Measurements from ENCODE around the gene CDKN2A. TPM values are rescaled to one million over a fixed set of nuclear protein-coding genes. Genes with fewer than 3 reads are reported as not detected.

The CDKN2A gene
- total RNA-seq, 1 donor: 20.7 TPM

DNA sequence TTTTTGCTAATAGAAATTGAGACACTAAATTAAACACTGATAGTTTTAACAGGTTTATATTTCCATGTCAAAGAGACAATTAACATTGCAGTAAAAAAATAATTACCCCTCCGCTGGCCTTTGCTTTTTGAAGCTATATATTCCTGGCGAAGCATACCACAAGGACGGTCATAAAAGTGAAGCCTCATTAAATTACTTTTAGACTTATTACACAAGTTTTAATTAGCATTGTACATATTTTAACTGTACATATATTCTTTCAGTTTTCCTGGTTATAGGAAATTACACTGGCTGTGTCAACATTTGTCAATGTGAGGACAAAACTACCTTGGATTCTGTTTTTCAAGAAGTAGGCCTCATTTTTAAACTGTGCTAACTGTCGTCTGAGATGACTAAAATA is 1.2 kb downstream of the CDKN2A start:
- TF ChIP-seq, protein P1, sequence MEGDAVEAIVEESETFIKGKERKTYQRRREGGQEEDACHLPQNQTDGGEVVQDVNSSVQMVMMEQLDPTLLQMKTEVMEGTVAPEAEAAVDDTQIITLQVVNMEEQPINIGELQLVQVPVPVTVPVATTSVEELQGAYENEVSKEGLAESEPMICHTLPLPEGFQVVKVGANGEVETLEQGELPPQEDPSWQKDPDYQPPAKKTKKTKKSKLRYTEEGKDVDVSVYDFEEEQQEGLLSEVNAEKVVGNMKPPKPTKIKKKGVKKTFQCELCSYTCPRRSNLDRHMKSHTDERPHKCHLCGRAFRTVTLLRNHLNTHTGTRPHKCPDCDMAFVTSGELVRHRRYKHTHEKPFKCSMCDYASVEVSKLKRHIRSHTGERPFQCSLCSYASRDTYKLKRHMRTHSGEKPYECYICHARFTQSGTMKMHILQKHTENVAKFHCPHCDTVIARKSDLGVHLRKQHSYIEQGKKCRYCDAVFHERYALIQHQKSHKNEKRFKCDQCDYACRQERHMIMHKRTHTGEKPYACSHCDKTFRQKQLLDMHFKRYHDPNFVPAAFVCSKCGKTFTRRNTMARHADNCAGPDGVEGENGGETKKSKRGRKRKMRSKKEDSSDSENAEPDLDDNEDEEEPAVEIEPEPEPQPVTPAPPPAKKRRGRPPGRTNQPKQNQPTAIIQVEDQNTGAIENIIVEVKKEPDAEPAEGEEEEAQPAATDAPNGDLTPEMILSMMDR (IDR thresholded peaks at IDR 0.05; ENCODE audit: insufficient read depth, low read depth, low read length): no peak
- no peak for DNase-seq (ENCODE audit: low read depth)
- H3K4me3 ChIP-seq (ENCODE audit: low read depth, low read length): peak overlapping the region; percentile 92

DNA sequence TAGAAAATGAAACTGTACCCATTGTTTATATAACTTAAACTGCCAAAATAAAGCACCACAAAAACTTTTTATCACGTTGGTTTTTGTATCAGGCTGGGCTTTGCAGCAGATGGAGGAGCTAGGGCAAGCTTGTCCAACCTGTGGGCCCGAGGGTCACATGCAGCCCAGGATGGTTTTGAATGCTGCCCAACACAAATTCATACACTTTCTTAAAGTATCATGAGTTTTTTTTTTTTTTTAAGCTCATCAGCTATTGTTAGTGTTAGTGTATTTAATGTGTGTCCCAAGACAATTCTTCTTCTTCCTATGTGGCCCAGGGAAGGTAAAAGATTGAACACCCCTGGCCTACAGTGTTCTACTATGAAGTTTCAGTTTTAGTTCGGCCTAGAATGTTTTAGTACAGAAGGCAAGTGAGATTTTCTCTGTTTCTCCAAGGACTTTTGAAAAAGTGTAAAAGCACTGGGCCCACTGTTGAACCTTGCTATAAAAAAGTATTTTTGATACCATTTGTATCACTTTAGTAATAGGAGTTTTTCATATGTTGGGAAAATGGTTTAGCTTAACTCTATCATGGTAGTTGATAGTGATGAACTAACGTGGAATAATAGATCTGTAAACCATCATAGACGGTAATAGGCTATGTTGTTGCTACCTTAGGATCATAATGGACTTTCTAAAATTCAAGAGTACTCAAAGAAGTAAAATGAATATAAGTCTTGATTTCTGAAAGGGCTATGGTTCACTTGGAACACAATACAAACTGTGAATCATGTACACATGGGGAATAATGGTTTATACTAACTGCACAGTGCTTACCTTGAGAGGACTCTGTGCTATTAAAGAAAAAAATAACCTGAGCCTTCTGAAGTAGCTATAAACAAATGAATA is 2.9 kb downstream of the CDKN2A start:
- no peak for DNase-seq (ENCODE audit: low read depth)
- H3K4me3 ChIP-seq (ENCODE audit: low read depth, low read length): no peak overlapping the region
- TF ChIP-seq, protein P1 (IDR thresholded peaks at IDR 0.05; ENCODE audit: insufficient read depth, low read depth, low read length): no peak

DNA sequence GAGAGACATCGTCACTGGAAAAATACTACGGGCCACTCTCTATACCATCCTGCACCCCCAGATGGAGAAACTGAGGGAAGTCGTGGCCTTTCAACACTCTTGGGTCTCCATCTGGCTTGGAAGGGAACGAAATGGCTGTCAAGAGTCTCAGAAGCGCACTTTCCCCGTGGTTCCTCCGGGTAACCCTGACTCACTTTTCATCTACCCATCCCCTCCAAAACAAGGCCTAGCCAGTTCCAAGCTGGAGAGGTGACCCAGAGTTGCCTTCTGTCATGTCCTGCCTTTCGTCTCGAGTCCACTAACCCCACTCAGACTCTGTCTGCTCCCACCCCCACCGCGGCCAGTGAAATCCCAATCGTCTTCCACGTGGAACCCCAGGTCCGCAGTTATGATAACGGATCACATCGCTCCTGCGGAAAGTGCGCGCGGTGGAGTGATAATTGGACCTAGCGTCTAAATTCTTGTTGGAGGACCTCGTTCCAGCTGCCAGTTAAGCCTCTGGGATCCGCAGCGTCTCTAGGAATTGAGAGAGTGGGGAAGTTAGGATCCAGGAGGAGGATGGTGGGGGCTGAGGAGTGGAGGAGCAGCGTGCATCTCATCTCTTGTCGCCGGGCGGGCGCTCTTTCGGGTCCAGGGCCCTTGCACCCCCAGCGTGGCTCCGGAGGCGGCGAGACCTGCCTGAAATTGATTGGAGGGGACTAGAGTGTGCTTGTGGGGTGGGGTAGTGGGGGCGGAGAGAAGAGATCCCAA is 4.6 kb downstream of the CDKN2A start:
- DNase-seq (ENCODE audit: low read depth): no peak
- TF ChIP-seq, protein P1 (IDR thresholded peaks at IDR 0.05; ENCODE audit: insufficient read depth, low read depth, low read length): no peak
- H3K4me3 ChIP-seq (ENCODE audit: low read depth, low read length): peak overlapping the region; percentile 5

DNA sequence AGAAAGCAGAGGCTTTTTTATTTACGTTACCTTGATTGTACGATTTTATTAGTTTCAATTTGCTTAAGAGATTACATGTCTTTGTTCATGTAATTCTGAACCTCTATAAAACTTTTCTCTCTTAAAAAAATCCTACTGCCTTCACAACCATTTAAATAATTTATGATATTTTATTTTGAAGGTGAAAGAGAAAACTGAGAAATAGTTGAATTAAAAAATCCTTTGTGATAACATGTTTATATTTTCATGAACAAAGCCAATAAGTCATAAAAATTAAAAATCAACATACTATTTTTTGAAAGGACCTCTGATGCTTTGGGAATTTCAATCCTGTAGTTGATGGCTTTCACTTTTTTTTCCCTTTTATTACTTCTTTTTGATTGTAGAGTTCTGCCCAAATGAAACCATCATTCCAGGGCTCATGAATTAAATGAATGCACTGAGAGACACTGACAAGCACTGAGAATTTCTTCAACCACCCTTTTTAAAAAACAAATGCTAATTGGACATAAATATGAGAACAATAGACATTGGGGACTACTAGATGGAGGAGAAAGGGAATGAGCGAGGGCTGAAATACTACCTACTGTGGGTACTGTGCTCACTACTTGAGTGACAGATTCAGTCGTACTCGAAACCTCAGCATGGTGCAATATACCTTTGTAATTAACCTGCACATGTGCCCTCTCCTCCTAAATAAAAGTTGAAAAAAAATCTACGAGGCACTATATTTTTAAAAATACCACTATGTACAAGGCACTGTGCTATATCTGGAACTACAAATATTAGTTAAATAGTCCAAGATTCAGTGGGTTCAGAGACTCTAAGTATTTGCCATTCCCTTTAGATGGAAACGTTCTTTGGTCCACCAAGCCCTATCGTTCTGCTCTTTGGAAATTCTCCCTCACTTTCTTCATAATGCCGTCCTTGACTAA is 5.9 kb downstream of the CDKN2A start:
- no peak for DNase-seq (ENCODE audit: low read depth)
- H3K4me3 ChIP-seq (ENCODE audit: low read depth, low read length): no peak overlapping the region
- TF ChIP-seq, protein P1 (IDR thresholded peaks at IDR 0.05; ENCODE audit: insufficient read depth, low read depth, low read length): no peak

DNA sequence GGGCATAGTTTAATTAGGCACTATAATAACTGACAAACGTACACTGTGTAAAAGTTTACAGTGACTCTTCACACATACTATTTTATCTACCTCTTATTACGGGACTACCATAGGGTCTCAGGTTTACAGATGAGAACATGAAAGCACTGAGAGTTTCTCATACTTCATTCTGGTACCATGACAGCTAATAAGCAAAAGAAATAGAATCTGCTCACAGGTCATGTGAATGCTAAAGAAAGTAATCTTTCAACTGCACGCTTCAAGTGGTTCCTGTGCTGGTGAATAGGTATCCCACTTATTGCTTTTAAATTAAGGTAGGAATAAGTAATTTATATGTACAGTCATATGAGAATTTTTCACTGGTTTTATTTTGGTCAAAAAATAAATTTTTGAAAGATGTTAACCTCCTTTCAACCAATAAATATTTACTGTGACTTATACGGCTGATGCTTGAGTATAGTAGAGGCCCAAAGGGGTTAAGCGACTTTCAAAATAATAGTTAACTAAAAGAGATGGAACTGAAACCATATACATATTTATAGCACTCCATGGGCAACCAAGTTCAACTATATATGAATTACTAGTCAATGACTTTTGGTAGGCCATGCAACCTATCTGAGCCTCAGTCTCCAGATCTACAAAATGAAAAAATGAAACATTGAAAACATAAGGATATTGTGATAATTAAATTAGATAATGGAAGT is 8.1 kb downstream of the CDKN2A start:
- TF ChIP-seq, protein P1 (IDR thresholded peaks at IDR 0.05; ENCODE audit: insufficient read depth, low read depth, low read length): no peak

DNA sequence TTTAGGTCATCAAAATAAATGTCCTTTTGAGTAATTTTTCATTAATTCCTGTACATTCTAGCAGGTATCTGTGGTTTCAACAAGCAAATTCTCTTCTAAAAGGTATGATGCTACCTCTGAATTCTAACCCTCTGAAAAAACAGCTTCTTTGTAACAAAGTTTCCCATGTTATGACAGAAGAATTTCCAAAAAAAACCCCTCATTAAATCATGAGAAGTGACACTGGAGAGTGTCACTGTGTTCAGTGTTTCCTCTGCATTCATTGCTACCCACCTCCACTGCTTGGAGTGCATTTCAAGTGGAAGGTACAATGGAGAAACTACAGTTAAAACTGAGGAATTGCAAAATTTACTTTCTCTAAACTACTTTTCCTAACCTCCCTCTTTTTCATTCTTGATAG is 10.1 kb downstream of the CDKN2A start:
- DNase-seq (ENCODE audit: low read depth): no peak
- TF ChIP-seq, protein P1 (IDR thresholded peaks at IDR 0.05; ENCODE audit: insufficient read depth, low read depth, low read length): no peak
- H3K4me3 ChIP-seq (ENCODE audit: low read depth, low read length): no peak overlapping the region

More for the DNA sequence above, 8.1 kb downstream of the CDKN2A start:
- DNase-seq (ENCODE audit: low read depth): no peak
- no peak overlapping the region for H3K4me3 ChIP-seq (ENCODE audit: low read depth, low read length)

Data from fibroblast of villous mesenchyme (primary cell).